ENCODE data around the gene SYNGR2.

GRCh38 chr17:78124836-78125137 is 43.6 kb upstream of the SYNGR2 start:
- TF ChIP-seq CTCF (IDR thresholded peaks at IDR 0.05; ENCODE audit: insufficient read depth, low read length), result no peak
- TF ChIP-seq POLR2AphosphoS5 (IDR thresholded peaks at IDR 0.05; ENCODE audit: low read depth), result no peak
